Esophagus muscularis mucosa (tissue), 4 donors: ENCODE measurements around the gene RAPGEF1.

Experiments
- CTCF ChIP-seq, 3 experiments: fragments of 200-600 bp in 2 of 3; fragments of 450-650 bp in 1 of 3; sonication (generic) in 2 of 3; IDR thresholded peaks; one replicate each; pipeline ENCODE4 v1.5.1; 2017 to 2019; ENCODE audit warnings: antibody characterized with exemption in 3 of 3, mild to moderate bottlenecking in 2 of 3, moderate library complexity in 1 of 3
- EP300 ChIP-seq: sonication (generic); formaldehyde crosslinking; IDR thresholded peaks from one replicate; pipeline ENCODE4 v1.6.1; 2017; ENCODE audit warnings: antibody characterized with exemption
- POLR2A ChIP-seq: fragments of 450-650 bp; IDR thresholded peaks from one replicate; pipeline ENCODE4 v1.6.1; 2017; ENCODE audit warnings: antibody characterized with exemption, moderate library complexity, mild to moderate bottlenecking, low read depth
- POLR2AphosphoS5 ChIP-seq, 2 donors: sonication (generic); formaldehyde crosslinking; IDR thresholded peaks; one replicate each; pipeline ENCODE4 v1.6.1; 2017; ENCODE audit warnings: antibody characterized with exemption in 2 of 2

GRCh38 chr9:131627326-131627647 lies 112.6 kb downstream of the RAPGEF1 start:
- TF ChIP-seq CTCF (IDR thresholded peaks at IDR 0.05) = no peak
- no peak for TF ChIP-seq EP300
- no peak for TF ChIP-seq POLR2A
- TF ChIP-seq POLR2AphosphoS5 (IDR thresholded peaks at IDR 0.05) = no peak
